DND-41 (cell line): ENCODE measurements around the gene GZF1.
A peak's percentile ranks its signal among the peaks of the same experiment; 100 is the strongest.

Source experiments
- ATAC-seq: fragments of 200-7000 bp; cut with Tn5 transposase; 3 replicates; pipeline ENCODE4 v1.9.1; 2021; ENCODE audit warnings: low read depth; ENCODE audit not compliant: insufficient read depth
- DNase-seq: peaks from one replicate; pipeline ENCODE4 v3.0.0-alpha.2; 2020
- H2AFZ ChIP-seq: 2 replicates; pipeline ENCODE4 v1.6.0; 2012; ENCODE audit warnings: low read depth, low read length
- H3K27ac ChIP-seq: 2 replicates; pipeline ENCODE4 v1.5.1; 2012; ENCODE audit warnings: low read length, inconsistent platforms
- H3K27me3 ChIP-seq: fragments of 200-600 bp; sonication (generic); 2 replicates; pipeline ENCODE4 v1.6.0; 2012; ENCODE audit warnings: low read length, mild to moderate bottlenecking, inconsistent platforms; ENCODE audit not compliant: insufficient read depth, poor library complexity
- H3K36me3 ChIP-seq: 2 replicates; pipeline ENCODE4 v1.5.1; 2012; ENCODE audit warnings: low read length, inconsistent platforms; ENCODE audit not compliant: insufficient read depth
- H3K4me1 ChIP-seq: 2 replicates; pipeline ENCODE4 v1.5.1; 2012; ENCODE audit warnings: mild to moderate bottlenecking, low read length; ENCODE audit not compliant: insufficient read depth
- H3K4me2 ChIP-seq: 2 replicates; pipeline ENCODE4 v1.6.0; 2012; ENCODE audit warnings: mild to moderate bottlenecking, moderate library complexity, low read length, inconsistent platforms; ENCODE audit not compliant: insufficient read depth
- H3K4me3 ChIP-seq, 2 experiments: fragments of 200-600 bp in 1 of 2; shearing (Covaris generic) in 1 of 2; 2 replicates each; pipeline ENCODE4 v1.5.1; 2012 to 2016; ENCODE audit warnings: inconsistent platforms in 2 of 2, low read length in 2 of 2, mild to moderate bottlenecking in 2 of 2, low read depth in 1 of 2, moderate library complexity in 1 of 2
- H3K79me2 ChIP-seq: 2 replicates; pipeline ENCODE4 v1.6.0; 2012; ENCODE audit warnings: low read length, inconsistent platforms; ENCODE audit not compliant: insufficient read depth
- H3K9ac ChIP-seq: 2 replicates; pipeline ENCODE4 v1.6.0; 2012; ENCODE audit warnings: low read depth, mild to moderate bottlenecking, inconsistent platforms, low read length, moderate library complexity
- H3K9me3 ChIP-seq: 2 replicates; pipeline ENCODE4 v1.5.1; 2012; ENCODE audit warnings: low read length, moderate library complexity, mild to moderate bottlenecking, inconsistent platforms; ENCODE audit not compliant: insufficient read depth, severe bottlenecking
- H4K20me1 ChIP-seq: 2 replicates; pipeline ENCODE4 v1.6.0; 2012; ENCODE audit warnings: low read length; ENCODE audit not compliant: insufficient read depth
- EZH2 ChIP-seq: IDR thresholded peaks from 3 replicates; pipeline ENCODE4 v1.6.1; 2012; ENCODE audit warnings: borderline replicate concordance, low read depth, mild to moderate bottlenecking, moderate library complexity, low read length, inconsistent platforms; ENCODE audit not compliant: severe bottlenecking
- TF ChIP-seq, protein P1 (sequence below): IDR thresholded peaks from 2 replicates; pipeline ENCODE4 v1.5.1; 2012; ENCODE audit warnings: borderline replicate concordance, low read length, moderate library complexity, mild to moderate bottlenecking; ENCODE audit not compliant: poor library complexity, severe bottlenecking; ENCODE audit errors: extremely low read depth

GZF1 gene

DNA sequence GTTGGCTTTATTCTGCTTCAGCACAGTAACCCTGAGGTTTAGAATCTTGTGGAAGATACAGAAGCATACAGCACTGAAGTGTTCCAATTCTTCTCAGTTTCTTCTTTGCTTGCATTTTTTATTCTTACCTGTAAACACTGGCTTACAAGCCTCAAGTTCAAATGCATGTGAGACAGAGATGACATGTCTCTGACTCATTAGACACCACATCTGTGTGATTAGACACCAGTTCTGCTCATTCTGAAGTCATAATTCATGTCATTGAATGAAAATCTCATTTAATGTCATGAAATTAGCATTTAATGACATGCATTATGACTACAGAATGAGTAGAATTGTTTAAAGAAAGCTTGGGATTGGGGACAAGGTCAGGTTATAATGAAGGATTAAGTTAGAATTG lies 5.8 kb downstream of the GZF1 start:
- H3K27ac ChIP-seq = no peak overlapping the region
- peak overlapping the region; percentile 50; the same call in 1 of the 2 replicates for H3K4me2 ChIP-seq
- H3K27me3 ChIP-seq = no peaks in the 10 kb centered on the region
- H3K9ac ChIP-seq = no peak overlapping the region
- TF ChIP-seq, protein P1, sequence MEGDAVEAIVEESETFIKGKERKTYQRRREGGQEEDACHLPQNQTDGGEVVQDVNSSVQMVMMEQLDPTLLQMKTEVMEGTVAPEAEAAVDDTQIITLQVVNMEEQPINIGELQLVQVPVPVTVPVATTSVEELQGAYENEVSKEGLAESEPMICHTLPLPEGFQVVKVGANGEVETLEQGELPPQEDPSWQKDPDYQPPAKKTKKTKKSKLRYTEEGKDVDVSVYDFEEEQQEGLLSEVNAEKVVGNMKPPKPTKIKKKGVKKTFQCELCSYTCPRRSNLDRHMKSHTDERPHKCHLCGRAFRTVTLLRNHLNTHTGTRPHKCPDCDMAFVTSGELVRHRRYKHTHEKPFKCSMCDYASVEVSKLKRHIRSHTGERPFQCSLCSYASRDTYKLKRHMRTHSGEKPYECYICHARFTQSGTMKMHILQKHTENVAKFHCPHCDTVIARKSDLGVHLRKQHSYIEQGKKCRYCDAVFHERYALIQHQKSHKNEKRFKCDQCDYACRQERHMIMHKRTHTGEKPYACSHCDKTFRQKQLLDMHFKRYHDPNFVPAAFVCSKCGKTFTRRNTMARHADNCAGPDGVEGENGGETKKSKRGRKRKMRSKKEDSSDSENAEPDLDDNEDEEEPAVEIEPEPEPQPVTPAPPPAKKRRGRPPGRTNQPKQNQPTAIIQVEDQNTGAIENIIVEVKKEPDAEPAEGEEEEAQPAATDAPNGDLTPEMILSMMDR = no peak
- TF ChIP-seq EZH2 = no peak
- peaks cover 85% of the 10 kb centered on the region for H3K36me3 ChIP-seq
- DNase-seq (no peak), ATAC-seq (no peak)
- H2AFZ ChIP-seq = no peak overlapping the region
- peaks cover 53% of the 10 kb centered on the region for H3K4me1 ChIP-seq
- peak overlapping the region in 1 of 2 experiments; percentile 6; a peak in 1 of 4 replicates for H3K4me3 ChIP-seq
- peaks cover 60% of the 10 kb centered on the region for H4K20me1 ChIP-seq
- peaks cover 68% of the 10 kb centered on the region for H3K79me2 ChIP-seq
- H3K9me3 ChIP-seq = no peaks in the 10 kb centered on the region

DNA sequence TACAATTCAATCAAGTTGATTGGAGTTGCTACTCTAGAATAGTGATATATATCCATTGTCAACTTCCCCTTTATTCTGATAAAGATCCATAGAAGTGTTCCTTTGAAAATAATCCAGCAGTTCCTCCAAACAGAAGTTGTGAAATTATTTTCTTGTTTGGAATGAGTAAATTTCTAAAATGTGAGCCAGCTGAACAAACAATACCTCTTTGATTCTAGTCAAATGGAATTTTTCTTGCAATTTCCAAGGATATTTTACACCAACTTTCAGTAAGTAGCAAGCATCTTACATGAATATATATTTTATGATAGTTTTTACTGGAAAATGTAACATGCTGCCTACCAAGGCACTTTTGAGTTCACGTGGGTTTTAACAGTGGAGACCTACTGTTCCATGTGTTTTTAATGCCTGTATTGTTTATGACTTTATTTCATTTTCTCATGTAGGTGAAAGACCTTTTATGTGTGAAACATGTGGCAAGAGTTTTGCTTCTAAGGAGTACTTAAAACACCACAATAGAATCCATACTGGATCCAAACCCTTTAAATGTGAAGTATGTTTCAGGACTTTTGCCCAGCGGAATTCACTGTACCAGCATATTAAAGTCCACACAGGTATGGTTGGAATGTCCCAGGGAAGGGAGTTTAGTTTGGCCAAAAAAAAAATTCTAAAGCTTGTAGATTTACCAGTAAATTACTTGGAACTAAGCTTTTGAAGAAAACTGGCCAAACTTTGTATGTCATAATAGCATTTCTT lies 6.5 kb downstream of the GZF1 start:
- ATAC-seq (no peak), DNase-seq (no peak)
- TF ChIP-seq, protein P1 = no peak
- no peak for TF ChIP-seq EZH2
- Histone ChIP-seq H3K27me3 (no peaks in the 10 kb centered on the region), H3K27ac (no peak overlapping the region), H3K4me2 (peak overlapping the region; percentile 50; the same call in 1 of the 2 replicates), H3K4me1 (peaks cover 46% of the 10 kb centered on the region), H3K36me3 (peaks cover 92% of the 10 kb centered on the region), H3K79me2 (peaks cover 60% of the 10 kb centered on the region), H3K9me3 (no peaks in the 10 kb centered on the region), H2AFZ (no peak overlapping the region), H3K9ac (no peak overlapping the region), H4K20me1 (peaks cover 54% of the 10 kb centered on the region), H3K4me3 (no peak overlapping the region)

DNA sequence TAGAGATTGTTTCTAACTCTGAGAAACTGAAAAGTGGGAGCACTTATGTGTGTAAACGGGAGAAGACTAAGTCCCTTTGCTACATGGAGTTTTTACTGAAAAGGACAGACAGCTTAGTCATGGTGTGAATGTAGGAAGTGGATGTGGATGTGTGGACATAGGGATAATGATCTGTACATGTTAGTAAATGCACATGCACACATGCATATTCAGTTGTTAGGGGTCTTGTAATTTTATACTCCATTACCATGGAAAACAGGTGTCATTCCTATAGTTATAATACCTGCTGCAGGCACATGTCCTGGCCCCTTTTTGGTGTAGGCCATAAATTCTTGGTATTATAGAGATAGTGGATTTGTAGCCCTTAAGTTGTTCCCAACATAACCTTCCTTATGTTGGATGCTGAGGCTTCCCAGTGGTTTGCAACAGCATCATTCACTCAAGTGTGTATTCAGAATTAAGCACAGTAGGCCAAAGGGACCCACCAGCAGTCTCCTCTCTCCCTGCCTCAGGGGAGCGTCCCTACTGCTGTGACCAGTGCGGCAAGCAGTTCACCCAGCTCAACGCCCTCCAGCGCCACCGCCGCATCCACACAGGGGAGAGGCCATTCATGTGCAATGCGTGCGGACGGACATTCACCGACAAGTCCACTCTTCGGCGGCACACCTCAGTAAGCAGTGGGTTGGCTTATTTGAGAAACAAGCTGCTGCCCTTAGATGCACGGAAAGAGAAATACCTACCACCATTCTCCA lies 7.3 kb downstream of the GZF1 start:
- DNase-seq (no peak), ATAC-seq (no peak)
- Histone ChIP-seq H3K27me3 (no peaks in the 10 kb centered on the region), H3K4me2 (no peak overlapping the region), H3K9ac (no peak overlapping the region), H3K27ac (no peak overlapping the region), H2AFZ (no peak overlapping the region), H3K9me3 (no peaks in the 10 kb centered on the region), H3K4me1 (peaks cover 38% of the 10 kb centered on the region), H3K36me3 (peaks cover 98% of the 10 kb centered on the region), H3K79me2 (peaks cover 53% of the 10 kb centered on the region), H3K4me3 (no peak overlapping the region), H4K20me1 (peaks cover 47% of the 10 kb centered on the region)
- TF ChIP-seq EZH2 = no peak
- TF ChIP-seq, protein P1 = no peak
